Sigmoid colon (tissue), 4 donors: ENCODE measurements around the gene DOCK11.

Experiments
- CTCF ChIP-seq, 4 experiments: fragments of 450-650 bp in 3 of 4; fragments of 200-600 bp in 1 of 4; IDR thresholded peaks; one replicate each; pipeline ENCODE4 v1.5.1; 2016 to 2019; ENCODE audit warnings: antibody characterized with exemption in 4 of 4, mild to moderate bottlenecking in 3 of 4, moderate library complexity in 2 of 4
- EP300 ChIP-seq, 4 donors: sonication (generic); formaldehyde crosslinking; IDR thresholded peaks; one replicate each; pipeline ENCODE4 v1.6.1; 2017; ENCODE audit warnings: antibody characterized with exemption in 4 of 4
- POLR2A ChIP-seq, 2 donors: fragments of 450-650 bp; IDR thresholded peaks; one replicate each; pipeline ENCODE4 v1.6.1; 2016; ENCODE audit warnings: antibody characterized with exemption in 2 of 2, mild to moderate bottlenecking in 2 of 2, moderate library complexity in 2 of 2
- POLR2AphosphoS5 ChIP-seq, 4 donors: sonication (generic); formaldehyde crosslinking; IDR thresholded peaks; one replicate each; pipeline ENCODE4 v1.6.1; 2017; ENCODE audit warnings: antibody characterized with exemption in 4 of 4

GRCh38 chrX:118634336-118634735 lies 138.7 kb downstream of the DOCK11 start:
- TF ChIP-seq CTCF (IDR thresholded peaks at IDR 0.05), result no peak
- TF ChIP-seq POLR2A (IDR thresholded peaks at IDR 0.05), result no peak
- no peak for TF ChIP-seq POLR2AphosphoS5 (IDR thresholded peaks at IDR 0.05)
- no peak for TF ChIP-seq EP300 (IDR thresholded peaks at IDR 0.05)
